HTR-8/SVneo (cell line): Measurements from ENCODE around the gene MCUB.
"Not testable (repeated sequence)": the region's sequence is repeated elsewhere in the genome, so short reads cannot be mapped to it uniquely, and the experiment has no call there.

ENCODE experiments used
- DNase-seq: peaks from one replicate; pipeline ENCODE4 v3.0.0; 2011; ENCODE audit warnings: low spot score, mixed read lengths; ENCODE audit not compliant: insufficient read length
- FAIRE-seq: peaks from 2 replicates; lab custom pipeline; 2011; peaks lifted over from hg19 to GRCh38; lab: Jason Lieb, UNC

The MCUB gene

DNA sequence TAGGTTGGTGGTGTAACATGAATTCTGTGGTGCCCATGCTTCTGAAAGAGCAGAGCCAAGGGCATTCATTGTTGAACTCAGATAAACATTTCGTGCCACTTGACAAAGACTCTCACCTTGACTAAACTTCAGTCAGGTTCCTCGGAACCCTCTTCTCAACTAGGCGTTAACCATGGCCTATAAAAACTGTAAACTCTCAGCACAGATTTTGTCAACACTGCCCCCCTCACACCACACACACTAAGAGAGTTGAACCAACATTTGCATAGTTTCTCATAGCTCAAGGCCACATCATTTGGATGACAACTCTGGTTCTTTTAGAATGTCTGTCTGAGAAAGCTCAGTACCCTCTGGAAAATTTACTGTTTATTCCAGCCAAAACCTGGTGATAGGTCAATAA lies 115.1 kb downstream of the MCUB start:
- no peak for FAIRE-seq
- DNase-seq: no peak

DNA sequence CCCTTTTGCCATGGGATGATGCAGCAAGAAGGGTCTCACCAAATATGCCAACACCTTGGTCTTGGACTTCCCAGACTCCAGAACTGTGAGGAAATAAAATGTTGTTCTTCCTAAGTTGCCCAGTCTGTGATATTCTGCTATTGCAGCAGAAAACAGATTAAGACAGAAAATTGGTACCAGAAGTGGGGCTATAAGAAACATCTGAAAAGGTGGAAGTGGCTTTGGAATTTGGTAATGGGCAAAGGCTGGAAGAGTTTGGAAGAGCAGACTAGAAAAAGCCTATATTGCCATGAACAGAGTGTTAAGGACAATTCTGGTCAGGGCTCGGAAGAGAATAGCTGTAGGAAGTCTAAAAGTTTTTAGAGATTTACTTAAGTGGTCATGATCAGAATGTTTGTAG lies 115.8 kb downstream of the MCUB start:
- DNase-seq: no peak
- FAIRE-seq: no peak

DNA sequence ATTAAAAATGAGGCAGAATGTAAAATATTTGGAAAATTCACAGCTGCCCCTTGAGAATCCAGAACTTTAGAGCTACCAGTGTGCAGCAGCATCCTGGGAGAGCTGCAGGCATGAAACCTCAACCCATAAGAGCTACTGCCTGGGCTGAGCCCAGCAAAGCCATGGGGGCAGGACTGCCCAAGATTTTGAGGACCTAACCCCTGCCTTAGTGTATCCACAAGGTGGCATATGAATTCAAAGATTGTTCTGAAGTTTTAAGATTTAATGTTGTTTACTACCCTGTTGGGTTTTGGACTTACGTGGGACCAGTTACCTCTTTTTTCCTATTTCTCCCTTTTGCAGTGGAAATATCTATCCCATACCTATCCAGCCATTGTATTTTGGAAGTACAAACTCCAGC lies 116.8 kb downstream of the MCUB start:
- FAIRE-seq (no peak), DNase-seq (no peak)

DNA sequence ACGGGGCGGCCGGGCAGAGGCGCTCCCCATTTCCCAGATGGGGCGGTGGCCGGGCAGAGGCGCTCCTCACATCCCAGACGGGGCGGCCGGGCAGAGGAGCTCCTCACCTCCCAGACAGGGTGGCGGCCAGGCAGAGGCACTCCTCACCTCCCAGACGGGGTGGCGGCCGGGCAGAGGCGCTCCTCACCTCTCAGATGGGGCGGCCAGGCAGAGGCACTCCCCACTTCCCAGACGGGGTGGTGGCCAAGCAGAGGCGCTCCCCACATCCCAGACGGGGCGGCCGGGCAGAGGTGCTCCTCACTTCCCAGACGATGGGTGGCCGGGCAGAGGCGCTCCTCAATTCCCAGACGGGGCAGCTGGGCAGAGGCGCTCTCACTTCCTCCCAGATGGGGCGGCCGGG lies 118.4 kb downstream of the MCUB start:
- not testable (repeated sequence) for DNase-seq, FAIRE-seq

DNA sequence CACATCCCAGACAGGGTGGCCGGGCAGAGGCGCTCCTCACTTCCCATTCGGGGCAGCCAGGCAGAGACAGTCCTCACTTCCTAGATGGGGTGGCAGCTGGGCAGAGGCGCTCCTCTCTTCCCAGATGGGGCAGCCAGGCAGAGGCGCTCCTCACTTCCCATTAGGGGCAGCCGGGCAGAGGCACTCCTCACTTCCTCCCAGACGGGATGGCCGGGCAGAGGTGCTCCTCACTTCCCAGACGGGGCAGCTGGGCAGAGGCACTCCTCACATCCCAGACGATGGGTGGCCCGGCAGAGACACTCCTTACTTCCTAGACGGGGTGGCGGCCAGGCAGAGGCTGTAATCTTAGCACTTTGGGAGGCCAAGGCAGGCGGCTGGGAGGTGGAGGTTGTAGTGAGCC lies 118.9 kb downstream of the MCUB start:
- not testable (repeated sequence) for FAIRE-seq, DNase-seq

DNA sequence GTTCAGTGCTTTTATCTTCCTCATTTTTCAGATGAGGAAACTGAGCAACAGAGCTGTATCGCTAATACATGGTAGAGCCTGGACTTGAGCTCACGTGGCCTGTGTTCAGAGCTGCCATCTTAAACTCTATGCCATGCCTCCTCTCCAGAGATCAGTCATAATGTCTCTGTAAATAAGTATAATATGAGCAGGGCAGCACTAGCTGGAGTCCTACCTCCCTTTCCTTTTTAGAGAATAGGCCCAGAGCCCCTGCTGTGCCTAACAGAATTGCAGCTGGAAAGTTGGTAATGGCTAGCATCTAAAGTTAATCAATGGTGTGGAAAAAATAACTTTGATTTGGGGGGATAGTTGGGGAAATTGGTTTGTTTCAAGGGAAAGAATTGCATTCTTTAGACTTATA lies 122.8 kb downstream of the MCUB start:
- DNase-seq (no peak), FAIRE-seq (no peak)

DNA sequence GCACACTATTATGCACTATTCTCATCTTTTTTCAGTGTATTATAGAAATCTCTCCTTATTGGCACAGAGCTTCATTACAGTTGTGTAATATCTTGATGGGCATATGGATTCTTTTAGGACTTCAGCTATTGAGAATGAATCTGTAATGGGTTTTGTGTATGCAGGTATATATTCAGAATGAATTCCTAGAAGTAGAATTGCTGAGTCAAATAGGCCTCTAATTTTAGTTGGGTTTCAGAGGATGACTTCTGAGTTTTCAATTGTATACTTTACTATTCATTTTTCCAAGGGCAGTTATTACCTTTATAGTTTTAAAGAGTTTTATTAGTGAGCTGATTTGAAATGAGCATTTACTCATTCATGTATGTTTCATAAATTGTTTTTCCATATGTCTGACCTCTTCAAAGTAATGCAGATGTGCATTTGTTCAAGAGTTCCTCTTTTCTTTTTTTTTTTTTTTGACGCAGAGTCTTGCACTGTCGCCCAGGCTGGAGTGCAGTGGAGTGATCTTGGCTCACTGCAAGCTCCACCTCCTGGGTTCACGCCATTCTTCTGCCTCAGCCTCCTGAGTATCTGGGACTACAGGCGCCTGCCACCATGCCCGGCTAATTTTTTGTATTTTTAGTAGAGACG lies 123.7 kb downstream of the MCUB start:
- FAIRE-seq: no peak
- DNase-seq: no peak

DNA sequence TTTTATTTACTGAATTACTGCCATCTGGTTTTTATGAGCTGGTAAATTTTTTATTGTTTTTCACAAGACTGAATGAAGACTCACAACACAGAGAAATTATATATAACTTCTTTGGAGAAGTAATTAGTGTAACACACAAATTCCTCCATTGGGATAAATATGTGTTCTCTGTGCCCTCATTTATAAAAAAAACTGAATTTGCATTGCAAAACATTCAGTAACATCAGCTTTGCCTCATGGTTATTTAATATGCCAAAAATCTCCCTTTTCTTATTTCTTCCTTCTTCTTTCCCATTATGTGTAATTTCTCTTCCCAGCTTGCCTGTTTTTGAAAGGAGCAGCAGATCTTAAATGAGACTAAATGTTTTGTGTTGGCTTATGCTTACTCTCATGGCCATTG lies 124.7 kb downstream of the MCUB start:
- DNase-seq (no peak), FAIRE-seq (no peak)

DNA sequence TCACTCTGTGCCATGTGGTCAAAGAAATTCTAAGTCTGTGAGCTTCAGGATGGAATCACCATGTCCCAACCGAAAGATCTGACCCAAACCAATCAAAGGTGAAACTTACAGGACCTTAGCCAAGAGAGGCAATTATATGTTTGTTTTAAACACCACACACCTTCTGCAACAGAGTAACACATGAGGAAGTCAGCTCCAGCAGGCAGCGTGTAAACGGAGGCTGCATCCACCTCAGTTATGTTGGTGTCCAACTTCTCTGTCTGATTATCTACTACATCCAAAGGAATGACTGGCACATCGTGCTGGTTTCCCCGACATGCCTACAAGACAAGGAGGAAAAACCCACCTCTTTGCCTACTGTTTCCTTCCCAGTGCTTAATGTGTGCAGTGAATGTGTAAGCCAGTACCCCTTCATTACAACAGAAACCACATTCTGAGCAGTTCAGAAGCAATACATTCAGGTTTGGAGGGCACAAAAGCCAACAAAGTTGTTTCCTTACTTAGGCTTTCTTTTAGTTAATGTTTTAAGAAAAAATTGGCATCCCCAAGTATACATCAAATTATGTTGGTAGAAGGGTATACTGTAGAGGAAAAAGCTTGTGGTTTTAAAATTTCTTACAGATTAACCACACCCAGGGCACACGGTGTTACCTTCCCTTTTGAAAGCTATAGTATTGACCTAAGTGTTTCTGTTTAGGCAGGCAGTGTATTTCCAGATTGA lies 130.8 kb downstream of the MCUB start:
- DNase-seq: no peak
- FAIRE-seq: peak; percentile 20

DNA sequence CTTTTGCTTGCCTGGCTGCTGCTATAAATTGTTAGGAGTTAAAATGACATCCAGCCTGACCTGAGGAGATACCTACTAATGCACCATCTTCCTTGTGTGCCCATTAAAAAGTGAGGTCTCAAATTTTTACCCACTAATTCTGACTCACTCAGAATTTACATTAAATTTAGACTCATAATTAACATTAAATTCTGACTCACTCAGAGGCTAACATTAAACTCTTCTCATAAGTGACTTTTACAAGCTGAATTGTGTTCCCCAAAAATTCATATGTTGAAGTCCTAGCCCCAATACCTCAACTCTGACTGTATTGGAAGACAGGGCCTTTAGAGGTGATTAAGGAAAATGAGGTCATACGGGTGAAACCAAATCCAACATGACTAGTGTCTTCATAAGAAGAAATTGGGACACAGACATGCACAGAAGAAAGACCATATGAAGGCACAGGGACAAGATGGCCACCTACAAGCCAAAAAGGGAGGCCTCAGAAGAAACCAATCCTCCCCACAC lies 131.4 kb downstream of the MCUB start:
- no peak for FAIRE-seq

DNA sequence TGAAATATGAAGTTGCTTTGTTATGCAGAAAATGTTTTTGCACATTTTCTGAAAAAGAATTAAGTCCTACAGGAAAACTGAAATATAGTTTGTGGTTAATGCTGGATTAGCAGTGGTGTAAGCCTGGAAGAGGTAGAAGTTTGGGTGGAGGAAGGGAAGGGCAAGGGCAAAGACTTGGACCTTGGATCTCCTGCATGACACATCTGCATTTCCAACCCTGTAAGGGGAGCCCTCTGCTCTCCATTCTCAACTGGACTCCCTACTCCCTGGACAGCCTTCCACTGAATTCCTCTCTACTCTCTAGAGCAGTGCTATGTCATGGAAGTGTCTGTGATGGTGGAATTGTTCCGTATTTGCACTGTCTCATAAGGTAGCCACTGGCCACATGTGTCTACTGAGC lies 138.6 kb downstream of the MCUB start:
- FAIRE-seq (peak; percentile 36), DNase-seq (no peak)

More for the DNA sequence above, 131.4 kb downstream of the MCUB start:
- DNase-seq: no peak

DNA sequence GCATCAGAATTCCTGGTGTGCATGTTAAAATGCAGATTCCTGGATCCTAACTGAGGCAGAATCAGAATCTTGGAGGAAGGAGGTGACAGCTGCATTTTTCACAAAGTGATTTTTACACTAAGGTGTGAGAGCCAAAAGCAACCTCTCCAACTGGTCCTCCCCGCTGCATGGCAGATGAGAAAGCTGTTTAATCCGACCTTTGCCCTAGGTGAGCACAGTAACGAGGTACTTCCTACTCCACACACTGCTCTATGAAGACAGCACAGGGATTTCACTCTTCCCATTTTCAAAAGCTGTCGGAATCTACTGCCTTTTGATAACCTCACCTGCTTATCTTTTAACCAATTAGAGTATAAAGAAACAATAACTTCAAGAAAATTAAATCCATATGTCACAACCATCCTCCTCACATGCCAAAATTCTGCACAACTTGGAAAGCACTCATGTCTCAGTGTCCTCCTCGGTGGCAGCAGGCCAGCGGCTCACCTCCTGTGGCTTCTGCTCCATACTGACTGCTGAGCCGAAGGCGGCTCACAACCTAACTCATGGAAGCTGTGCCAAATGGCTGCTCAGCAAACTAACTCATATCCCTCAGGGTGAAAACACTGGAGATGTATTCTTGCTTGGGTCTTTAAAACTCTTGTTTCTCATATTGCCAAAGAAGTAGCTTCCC lies 139.6 kb downstream of the MCUB start:
- FAIRE-seq (no peak), DNase-seq (no peak)

DNA sequence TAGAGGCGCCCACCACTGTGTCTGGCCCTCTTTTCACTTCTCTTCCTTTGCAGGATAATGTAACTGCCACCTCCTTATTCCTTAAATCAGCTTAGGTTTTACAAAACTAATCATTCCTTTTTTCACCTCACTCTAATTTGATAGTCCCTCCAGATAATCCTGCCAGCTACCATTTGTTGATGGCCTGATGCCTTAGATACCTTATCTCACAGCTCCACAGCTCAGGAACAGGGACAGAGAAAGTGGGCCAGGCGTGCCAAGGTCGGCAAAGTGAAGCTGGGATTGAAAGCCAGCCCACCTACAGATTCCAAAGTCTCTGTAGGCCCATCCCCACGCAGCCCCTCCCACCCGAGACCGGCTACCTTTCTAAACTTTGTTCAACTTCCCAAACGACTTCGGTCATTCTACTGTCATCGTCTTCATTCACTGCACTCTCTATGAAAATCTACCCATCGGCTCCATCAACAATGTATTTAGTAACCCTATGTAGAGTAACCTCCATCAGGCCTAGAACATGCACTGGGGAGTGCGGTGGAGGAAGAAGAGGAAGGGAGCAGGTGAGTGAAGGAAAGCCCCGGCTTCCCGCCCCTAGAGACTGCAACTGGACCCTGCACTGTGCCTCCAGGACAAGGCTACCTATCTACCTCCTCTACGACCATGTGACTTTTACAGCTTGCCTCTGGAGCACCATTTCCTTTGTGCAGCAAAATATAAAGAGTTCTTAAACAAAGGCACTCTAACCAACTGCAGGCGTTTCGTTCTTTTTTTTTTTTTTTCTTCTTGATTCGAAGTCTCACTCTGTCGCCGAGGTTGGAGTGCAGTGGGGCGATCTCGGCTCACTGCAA lies 141.7 kb downstream of the MCUB start:
- FAIRE-seq: no peak
- DNase-seq: no peak

DNA sequence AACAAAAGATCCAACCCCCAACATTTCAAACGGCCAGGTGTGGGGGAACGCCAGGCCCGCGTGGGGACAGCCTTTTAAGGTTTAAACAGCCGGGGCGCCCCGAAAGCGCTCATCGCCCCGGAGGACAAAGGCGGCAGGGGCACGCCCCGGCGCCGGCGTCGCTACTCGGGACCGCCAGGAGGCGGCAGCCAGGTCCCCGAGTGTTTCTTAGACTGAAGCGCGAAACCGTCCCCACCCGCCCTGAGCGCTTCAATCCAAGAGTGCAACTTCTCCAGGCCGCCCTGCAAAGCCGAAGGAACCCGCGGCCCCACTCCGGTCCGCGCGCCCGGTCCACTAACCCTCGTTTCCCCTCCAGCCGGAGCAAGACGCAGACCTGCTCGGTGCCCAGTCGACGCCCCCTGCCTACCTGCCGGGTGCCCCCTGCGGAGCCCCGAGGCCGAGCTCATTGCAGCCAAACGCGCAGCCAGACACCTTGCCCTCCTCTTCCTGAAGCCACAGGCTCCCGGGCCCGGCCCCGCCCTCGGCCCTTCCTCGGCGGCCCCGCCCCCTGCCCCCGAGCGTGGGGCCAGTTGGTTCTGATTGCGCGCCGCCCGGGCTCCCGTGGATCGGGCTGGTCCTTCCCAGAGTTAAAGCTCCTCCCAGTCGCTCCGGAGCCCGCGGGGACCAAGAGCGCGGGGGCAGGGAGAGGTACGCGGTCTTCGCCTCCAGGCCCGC lies 143.1 kb downstream of the MCUB start, which contains the start of gene CASP6:
TSS of gene CASP6 (minus strand) at position 496 of the 714 bp plus-strand sequence. CDS start at position 446, 50 bp downstream.
- peak; percentile 67 for DNase-seq
- FAIRE-seq: no peak

DNA sequence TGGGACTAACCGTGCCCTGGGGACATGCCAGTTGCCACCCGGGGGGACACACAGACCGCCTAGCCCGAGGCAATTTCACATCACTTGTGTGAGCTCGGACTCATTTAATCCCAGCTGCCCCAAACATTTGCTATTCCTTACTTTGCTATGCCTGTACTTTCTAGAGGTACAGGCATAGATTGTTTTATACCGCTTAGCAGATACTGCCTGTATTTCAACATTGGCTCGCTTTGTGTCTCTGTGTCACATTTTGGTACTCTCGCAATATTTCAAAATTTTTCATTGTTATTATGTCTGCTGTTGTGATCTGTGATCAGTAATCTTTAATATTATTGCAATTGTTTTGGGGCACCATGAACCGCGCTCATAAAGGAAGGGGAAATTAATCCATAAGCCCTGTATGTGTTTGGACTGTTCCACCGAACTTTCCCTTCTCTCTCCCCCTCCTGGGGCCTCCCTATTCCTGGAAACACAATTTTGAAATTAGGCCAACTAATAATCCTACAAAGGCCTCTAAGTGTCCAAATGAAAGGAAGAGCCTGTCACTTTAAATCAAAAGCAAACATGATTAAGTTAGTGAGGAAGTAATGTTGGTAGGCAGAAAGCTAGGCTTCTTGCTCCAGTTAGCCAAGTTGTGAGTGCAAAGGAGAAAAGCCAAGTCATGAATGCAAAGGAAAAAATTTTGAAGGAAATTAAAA lies 143.8 kb downstream of the MCUB start:
- no peak for FAIRE-seq

DNA sequence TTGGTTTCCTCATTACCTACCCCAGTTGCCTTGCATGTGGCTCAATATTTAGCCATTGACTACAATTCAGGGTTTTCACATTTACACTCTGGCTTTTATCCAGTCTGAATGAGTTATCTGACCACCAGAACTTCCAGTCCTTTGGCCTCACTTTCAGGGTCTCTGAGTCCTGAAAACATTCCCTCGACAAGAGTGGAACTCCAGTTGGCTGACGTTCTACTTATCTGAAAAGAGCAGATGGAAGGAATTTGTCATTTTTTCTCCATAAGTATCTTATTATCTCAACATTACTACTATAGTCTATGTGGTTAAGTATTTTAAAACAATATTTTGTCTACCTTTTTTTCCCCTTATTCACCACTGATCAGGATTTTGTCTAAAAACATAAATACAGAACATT lies 148.4 kb downstream of the MCUB start:
- FAIRE-seq: no peak
- no peak for DNase-seq

More for the DNA sequence above, 143.8 kb downstream of the MCUB start:
- no peak for DNase-seq

DNA sequence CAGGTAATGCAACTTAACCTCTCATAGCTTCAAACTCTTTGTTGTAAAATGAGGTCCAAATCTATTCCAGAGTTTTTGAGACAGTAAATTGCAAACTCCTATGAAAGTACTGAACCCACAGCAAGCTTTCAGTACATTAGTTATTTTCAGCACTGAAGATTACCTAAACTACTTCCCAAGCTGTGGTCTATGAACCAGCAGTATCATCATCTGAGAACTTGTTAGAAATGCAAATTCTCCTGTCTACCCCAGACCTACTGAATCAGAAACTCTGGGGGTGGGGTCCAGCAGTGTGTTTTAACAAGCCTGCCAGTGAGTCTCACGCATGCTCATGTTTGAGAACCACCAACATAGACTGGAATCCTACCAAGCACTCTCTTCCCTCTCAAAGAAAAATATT lies 148.9 kb downstream of the MCUB start:
- DNase-seq: no peak
- no peak for FAIRE-seq

DNA sequence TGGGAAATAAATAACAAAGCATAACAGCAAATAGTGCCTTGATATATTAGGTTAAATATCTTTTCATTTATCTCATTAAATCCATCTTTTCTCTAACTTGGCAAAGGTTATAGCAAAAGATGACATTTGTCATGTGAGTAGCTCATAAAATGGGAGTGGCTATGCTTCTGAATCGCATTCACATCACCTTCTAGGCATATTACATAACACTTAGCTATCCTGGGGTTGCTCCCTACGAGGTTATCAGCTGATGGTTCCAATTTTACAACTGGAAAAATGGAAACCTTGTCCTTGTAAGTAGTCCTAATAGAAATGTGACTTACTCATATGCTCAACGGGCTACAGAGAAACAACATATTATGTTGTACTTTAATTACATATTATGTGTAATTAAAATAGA lies 153.5 kb downstream of the MCUB start:
- DNase-seq: no peak
- FAIRE-seq: no peak

DNA sequence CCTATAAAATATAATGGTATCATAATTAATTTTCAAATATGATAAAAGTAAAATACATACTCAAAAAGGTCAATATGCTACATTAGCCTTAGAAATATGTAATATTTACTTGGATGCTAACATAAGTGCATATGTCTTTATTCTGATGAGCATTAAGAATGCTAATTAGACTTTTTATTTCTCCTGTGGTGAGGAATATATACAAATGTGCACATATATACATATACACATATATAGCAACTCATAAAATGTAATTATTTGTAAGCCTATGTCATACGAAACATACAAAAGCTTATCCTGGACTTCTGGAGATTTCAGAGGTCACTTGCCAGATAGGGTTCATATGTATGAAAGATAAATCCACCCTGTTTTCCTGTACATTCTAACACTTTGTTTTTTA lies 158.7 kb downstream of the MCUB start:
- FAIRE-seq: no peak
- DNase-seq: no peak
